Dedifferentiated amniotic fluid mesenchymal stem cell (primary cell): ENCODE results near the gene SAP30L.

Source experiments
- DNase-seq: peaks from one replicate; pipeline ENCODE4 v3.0.0-alpha.2; 2016; ENCODE audit errors: extremely low spot score

Gene SAP30L

DNA sequence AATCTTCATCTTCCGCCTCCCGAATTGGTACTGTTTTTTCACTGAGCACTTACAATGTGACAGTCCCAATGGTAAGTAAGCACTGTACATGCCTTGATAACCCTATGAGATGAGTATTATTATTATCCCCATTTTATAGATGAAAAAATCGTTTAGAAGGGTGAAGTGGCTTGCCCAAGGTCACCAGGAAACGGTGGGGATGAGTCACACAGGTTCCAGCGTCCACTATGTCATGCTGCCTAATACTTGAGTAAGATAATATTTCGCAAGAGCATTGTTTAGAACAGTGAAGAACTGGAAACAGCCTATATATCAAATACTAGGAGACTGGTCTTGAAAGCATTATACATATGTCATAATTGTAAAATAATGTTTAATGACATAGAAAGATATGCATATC is 19.4 kb downstream of the SAP30L start:
- no peak for DNase-seq

- no peak for DNase-seq
Measured at GRCh38 chr5:154466147-154466546, 20.4 kb downstream of the SAP30L start.

- DNase-seq: no peak
Measured at GRCh38 chr5:154466671-154467070, 20.9 kb downstream of the SAP30L start.

DNA sequence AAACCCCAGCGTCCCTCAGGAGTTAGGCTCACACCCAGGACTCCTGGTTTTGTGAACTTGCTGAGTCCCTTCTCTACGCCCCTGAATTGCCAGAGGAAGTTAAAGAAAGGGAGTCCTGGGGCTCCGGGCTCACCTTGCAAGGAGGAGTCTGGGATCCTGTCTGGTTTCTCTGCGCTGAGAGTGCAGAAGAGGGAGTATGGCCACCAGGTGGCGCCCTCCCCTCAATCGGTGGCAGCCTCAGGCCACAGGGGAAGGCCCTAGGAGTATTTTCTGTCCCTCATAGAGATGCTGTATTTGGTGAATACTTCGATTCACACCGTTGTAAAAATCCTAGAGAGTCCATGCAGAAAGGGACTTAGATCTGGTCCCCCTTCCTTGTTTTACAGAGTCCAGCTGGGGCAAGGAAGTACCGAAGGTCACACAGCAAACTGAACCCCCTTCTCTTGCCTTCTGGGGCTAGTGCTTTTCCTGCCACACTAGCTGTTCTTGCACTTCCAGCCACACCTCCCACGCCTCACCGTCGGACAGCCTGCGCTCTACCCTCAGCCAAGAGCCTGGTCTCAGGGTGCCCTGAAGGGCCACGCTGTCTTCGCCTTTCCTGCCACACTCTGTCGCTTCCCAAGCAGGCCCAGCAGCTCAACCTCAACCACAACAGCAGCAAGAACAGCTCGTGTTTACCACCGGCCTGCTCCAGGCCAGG is 22.0 kb downstream of the SAP30L start:
- DNase-seq: peak; percentile 42

DNA sequence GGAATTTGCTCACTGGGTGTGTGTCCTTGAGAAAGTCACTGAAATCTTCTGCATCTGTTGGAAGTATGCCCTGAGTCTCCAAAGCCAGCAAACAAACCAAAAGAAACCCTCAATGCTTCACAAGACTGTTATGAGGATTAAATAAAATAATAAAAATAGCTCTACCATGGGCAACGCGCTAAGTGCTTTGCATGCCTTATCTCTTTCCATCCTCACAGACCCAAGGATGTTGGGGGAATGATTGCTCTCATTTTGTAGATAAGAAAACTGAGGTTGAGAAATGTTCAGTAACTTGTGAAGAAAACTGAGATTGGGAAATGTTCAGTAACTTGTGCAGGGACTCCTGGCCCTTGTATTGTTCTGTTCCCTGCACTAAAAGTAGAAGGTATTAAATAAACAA is 24.3 kb downstream of the SAP30L start:
- no peak for DNase-seq

GRCh38 chr5:154470947-154471870 is 25.4 kb downstream of the SAP30L start:
- no peak for DNase-seq

DNA sequence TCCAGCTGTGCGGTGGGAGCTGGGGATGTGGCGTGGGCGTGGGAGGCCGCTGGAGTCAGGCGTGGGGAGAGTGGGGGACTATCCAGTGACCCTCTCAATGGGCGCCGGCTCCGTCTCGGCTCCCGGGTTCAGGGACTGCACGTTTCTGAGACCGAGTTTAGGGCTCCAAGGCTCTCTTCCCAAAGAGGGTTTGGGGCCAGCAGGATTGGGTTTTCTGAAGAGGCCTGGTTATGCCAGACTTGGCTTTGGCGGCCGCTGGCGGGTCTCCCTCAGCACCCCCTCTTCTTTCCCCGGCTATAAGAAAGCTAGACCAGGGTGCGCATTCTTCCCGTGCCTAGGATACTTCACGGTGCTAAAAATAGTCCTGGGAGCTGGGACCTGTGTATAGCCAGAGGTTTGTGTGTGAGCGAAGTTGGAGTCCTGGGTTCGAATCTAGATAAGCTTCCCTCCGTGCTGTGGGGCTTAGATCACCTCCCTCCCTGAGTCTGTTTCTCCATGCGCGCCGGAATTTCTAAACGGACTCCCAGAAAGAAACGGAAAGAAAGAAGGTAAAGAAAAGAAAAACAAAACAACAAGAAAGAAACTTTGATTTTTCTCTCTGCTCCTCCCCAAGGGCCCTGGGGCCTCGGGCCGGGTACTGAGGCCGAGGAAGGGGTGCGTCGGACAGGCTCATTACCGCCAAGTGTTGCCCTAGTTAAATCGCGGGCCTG is 27.2 kb downstream of the SAP30L start:
- DNase-seq: no peak

- DNase-seq: no peak
Measured at GRCh38 chr5:154473581-154474283, 27.9 kb downstream of the SAP30L start.

- no peak for DNase-seq
Measured at GRCh38 chr5:154474396-154475334, 28.9 kb downstream of the SAP30L start.

GRCh38 chr5:154475591-154476353 is 30.0 kb downstream of the SAP30L start:
- DNase-seq: no peak

- no peak for DNase-seq
Measured at GRCh38 chr5:154476354-154477205, 30.8 kb downstream of the SAP30L start.

DNA sequence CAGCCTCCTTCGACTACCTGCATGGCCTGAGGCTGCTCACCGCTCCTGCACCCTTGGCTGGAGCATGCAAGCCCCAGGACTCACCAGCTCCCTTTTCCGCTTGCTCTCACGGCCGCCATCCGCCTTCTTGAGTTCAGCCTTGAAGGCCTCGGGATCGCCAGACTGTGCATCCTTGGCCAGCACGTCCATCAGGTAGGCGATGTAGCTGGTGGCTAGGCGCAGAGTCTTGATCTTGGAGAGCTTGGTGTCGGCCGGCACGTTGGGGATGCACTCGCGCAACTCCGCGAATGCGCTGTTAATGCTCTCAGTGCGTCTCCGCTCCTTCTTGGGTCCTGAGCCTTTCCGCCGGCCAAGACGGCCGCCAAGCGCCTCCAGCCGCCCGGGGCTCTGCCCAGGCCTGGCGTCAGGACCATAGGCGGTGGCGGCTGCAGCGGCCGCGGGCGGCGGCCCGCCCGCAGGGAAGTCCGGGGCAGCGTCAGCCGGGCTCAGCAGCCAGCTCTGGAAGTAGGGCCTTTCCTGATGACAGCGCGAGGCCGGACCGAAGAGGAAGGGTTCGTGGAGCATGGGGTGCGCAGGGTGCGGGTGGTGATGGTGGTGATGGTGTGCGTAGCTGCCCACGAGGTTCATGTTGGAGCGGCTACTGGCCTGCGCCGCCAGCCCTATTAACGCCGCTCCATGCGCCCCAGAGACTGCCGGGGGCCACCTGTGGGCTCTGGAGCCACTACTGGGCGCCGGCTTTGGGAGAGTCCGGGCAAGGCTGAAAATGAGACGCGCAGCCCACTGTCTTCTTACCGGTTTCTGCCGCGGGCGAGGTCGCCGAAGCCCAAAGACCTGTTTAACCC is 31.8 kb downstream of the SAP30L start:
- DNase-seq: no peak

DNA sequence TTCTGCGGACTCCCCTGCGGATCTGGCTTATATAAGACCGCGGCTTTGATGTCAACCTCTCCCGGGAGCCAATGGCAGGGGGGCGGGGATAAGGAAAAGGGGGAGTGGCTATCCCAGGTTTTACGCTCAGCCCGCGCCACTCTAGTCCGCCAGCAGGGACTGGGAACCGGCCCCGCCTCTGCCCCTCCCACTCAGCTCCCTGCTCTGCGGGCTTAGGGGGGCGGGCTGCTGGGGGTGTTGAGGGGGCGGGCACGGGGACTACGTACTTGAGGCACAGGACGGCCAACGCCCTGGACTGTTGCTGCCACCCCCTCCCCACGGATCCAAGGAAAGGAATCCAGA is 32.4 kb downstream of the SAP30L start, which contains the start of gene HAND1:
Gene HAND1 (minus strand): TSS at position 4 of the 342 bp plus-strand sequence. CDS start 219 bp downstream, outside the sequence.
- no peak for DNase-seq

GRCh38 chr5:154478752-154479159 is 33.0 kb downstream of the SAP30L start:
- no peak for DNase-seq

GRCh38 chr5:154479160-154479943 is 33.6 kb downstream of the SAP30L start:
- no peak for DNase-seq

GRCh38 chr5:154479944-154480750 is 34.4 kb downstream of the SAP30L start:
- DNase-seq: no peak
